GM21717 (cell line): ENCODE data around the gene FAM81A.
A peak's percentile ranks its signal among the peaks of the same experiment; 100 is the strongest.
"Not testable (repeated sequence)": the region's sequence is repeated elsewhere in the genome, so short reads cannot be mapped to it uniquely, and the experiment has no call there.

Experiments used
- ATAC-seq: cut with Tn5 transposase; IDR thresholded peaks from one replicate; pipeline ENCODE4 v1.9.1; 2021; ENCODE audit warnings: mild to moderate bottlenecking, moderate library complexity; ENCODE audit not compliant: unreplicated experiment

The FAM81A gene

GRCh38 chr15:59437817-59438624 is at the start of gene FAM81A:
Gene FAM81A (plus strand): TSS chr15:59438186. CDS start chr15:59458627, 20,441 bp downstream.
- peak; percentile 57 for ATAC-seq

GRCh38 chr15:59388670-59389069 is 49.3 kb upstream of the FAM81A start:
- ATAC-seq: no peak

- ATAC-seq: no peak
Measured at GRCh38 chr15:59392299-59392698, 45.7 kb upstream of the FAM81A start.

GRCh38 chr15:59394166-59394661 is 43.8 kb upstream of the FAM81A start:
- ATAC-seq: no peak

- ATAC-seq: no peak
Measured at GRCh38 chr15:59396211-59396610, 41.8 kb upstream of the FAM81A start.

- no peak for ATAC-seq
Measured at GRCh38 chr15:59396679-59397078, 41.3 kb upstream of the FAM81A start.

GRCh38 chr15:59398220-59398619 is 39.8 kb upstream of the FAM81A start:
- ATAC-seq: no peak

GRCh38 chr15:59399465-59400102 is 38.4 kb upstream of the FAM81A start:
- no peak for ATAC-seq

GRCh38 chr15:59400103-59400813 is 37.7 kb upstream of the FAM81A start:
- ATAC-seq: no peak

GRCh38 chr15:59401051-59401823 is 36.7 kb upstream of the FAM81A start:
- not testable (repeated sequence) for ATAC-seq

- no peak for ATAC-seq
Measured at GRCh38 chr15:59401824-59402569, 36.0 kb upstream of the FAM81A start.

- ATAC-seq: no peak
Measured at GRCh38 chr15:59405079-59405478, 32.9 kb upstream of the FAM81A start.

GRCh38 chr15:59406446-59406845 is 31.5 kb upstream of the FAM81A start:
- ATAC-seq: no peak

GRCh38 chr15:59407946-59408345 is 30.0 kb upstream of the FAM81A start:
- no peak for ATAC-seq

- ATAC-seq: no peak
Measured at GRCh38 chr15:59410391-59410896, 27.5 kb upstream of the FAM81A start.

- ATAC-seq: no peak
Measured at GRCh38 chr15:59413577-59413976, 24.4 kb upstream of the FAM81A start.

GRCh38 chr15:59416816-59417215 is 21.2 kb upstream of the FAM81A start:
- no peak for ATAC-seq

GRCh38 chr15:59419170-59419569 is 18.8 kb upstream of the FAM81A start:
- no peak for ATAC-seq

- no peak for ATAC-seq
Measured at GRCh38 chr15:59420108-59420507, 17.9 kb upstream of the FAM81A start.
